Parathyroid adenoma (tissue), 2 donors: Measurements from ENCODE around the gene NOL12.

Experiments used
- H2AFZ ChIP-seq: fragments of 300-600 bp; sonication (generic); one replicate; pipeline ENCODE4 v1.7.0; 2017; ENCODE audit warnings: antibody characterized with exemption, mild to moderate bottlenecking
- H3K27ac ChIP-seq: fragments of 300-600 bp; sonication (generic); one replicate; pipeline ENCODE4 v1.7.0; 2017
- H3K27me3 ChIP-seq: fragments of 300-600 bp; sonication (generic); one replicate; pipeline ENCODE4 v1.7.0; 2017; ENCODE audit warnings: low read length; ENCODE audit not compliant: control insufficient read depth, insufficient read depth
- H3K36me3 ChIP-seq: fragments of 300-600 bp; sonication (generic); one replicate; pipeline ENCODE4 v1.7.0; 2017; ENCODE audit warnings: low read length; ENCODE audit not compliant: control insufficient read depth, insufficient read depth
- H3K4me1 ChIP-seq: fragments of 300-600 bp; sonication (generic); one replicate; pipeline ENCODE4 v1.7.0; 2017; ENCODE audit warnings: control low read depth
- H3K4me2 ChIP-seq: fragments of 300-600 bp; sonication (generic); one replicate; pipeline ENCODE4 v1.7.0; 2017; ENCODE audit warnings: low read length
- H3K4me3 ChIP-seq: fragments of 300-600 bp; sonication (generic); one replicate; pipeline ENCODE4 v1.7.0; 2017; ENCODE audit warnings: low read depth, low read length
- H3K79me2 ChIP-seq: fragments of 300-600 bp; sonication (generic); one replicate; pipeline ENCODE4 v1.7.0; 2017; ENCODE audit warnings: control low read depth
- H3K9ac ChIP-seq: fragments of 300-600 bp; sonication (generic); one replicate; pipeline ENCODE4 v1.7.0; 2017; ENCODE audit warnings: mild to moderate bottlenecking
- H3K9me3 ChIP-seq: fragments of 300-600 bp; sonication (generic); one replicate; pipeline ENCODE4 v1.7.0; 2017; ENCODE audit warnings: low read length; ENCODE audit not compliant: control insufficient read depth
- CTCF ChIP-seq: fragments of 300-600 bp; sonication (generic); IDR thresholded peaks from one replicate; pipeline ENCODE4 v1.7.0; 2017; ENCODE audit warnings: antibody characterized with exemption, mild to moderate bottlenecking
- donor health status: primary hyperparathyroidism.

NOL12 gene

GRCh38 chr22:37680191-37680851, 5.8 kb upstream of the NOL12 start:
- Histone ChIP-seq H2AFZ (no peak overlapping the region), H3K9ac (no peak overlapping the region), H3K27me3 (no peaks in the 10 kb centered on the region), H3K9me3 (no peaks in the 10 kb centered on the region), H3K27ac (no peak overlapping the region), H3K36me3 (no peaks in the 10 kb centered on the region), H3K4me2 (no peak overlapping the region), H3K4me3 (no peak overlapping the region), H3K4me1 (no peaks in the 10 kb centered on the region), H3K79me2 (no peaks in the 10 kb centered on the region)
- TF ChIP-seq CTCF: no peak

GRCh38 chr22:37681001-37681424, 5.1 kb upstream of the NOL12 start:
- H3K36me3 ChIP-seq: no peaks in the 10 kb centered on the region
- no peaks in the 10 kb centered on the region for H3K79me2 ChIP-seq
- H3K4me1 ChIP-seq: no peaks in the 10 kb centered on the region
- H3K4me3 ChIP-seq: no peak overlapping the region
- H3K4me2 ChIP-seq: no peak overlapping the region
- H2AFZ ChIP-seq: no peak overlapping the region
- no peak overlapping the region for H3K27ac ChIP-seq
- no peaks in the 10 kb centered on the region for H3K27me3 ChIP-seq
- no peaks in the 10 kb centered on the region for H3K9me3 ChIP-seq
- TF ChIP-seq CTCF: no peak
- no peak overlapping the region for H3K9ac ChIP-seq

GRCh38 chr22:37681556-37682049, 4.5 kb upstream of the NOL12 start:
- H3K9me3 ChIP-seq: no peaks in the 10 kb centered on the region
- H3K27ac ChIP-seq: no peak overlapping the region
- no peak overlapping the region for H3K9ac ChIP-seq
- no peaks in the 10 kb centered on the region for H3K79me2 ChIP-seq
- no peak overlapping the region for H3K4me3 ChIP-seq
- no peaks in the 10 kb centered on the region for H3K27me3 ChIP-seq
- H3K4me2 ChIP-seq: no peak overlapping the region
- no peaks in the 10 kb centered on the region for H3K4me1 ChIP-seq
- no peaks in the 10 kb centered on the region for H3K36me3 ChIP-seq
- H2AFZ ChIP-seq: no peak overlapping the region
- peak; percentile 84 for TF ChIP-seq CTCF

- no peaks in the 10 kb centered on the region for H3K79me2 ChIP-seq
- H2AFZ ChIP-seq: no peak overlapping the region
- no peak overlapping the region for H3K4me3 ChIP-seq
- H3K4me2 ChIP-seq: no peak overlapping the region
- H3K27ac ChIP-seq: no peak overlapping the region
- no peaks in the 10 kb centered on the region for H3K36me3 ChIP-seq
- H3K27me3 ChIP-seq: no peaks in the 10 kb centered on the region
- no peak overlapping the region for H3K9ac ChIP-seq
- no peak for TF ChIP-seq CTCF
- H3K9me3 ChIP-seq: no peaks in the 10 kb centered on the region
- H3K4me1 ChIP-seq: no peaks in the 10 kb centered on the region
These were observed 1.1 kb upstream of the NOL12 start for GRCh38 chr22:37684803-37685615.
